GM19035 (cell line): ENCODE measurements around the gene FAM184A.
"Not testable (repeated sequence)": the region's sequence is repeated elsewhere in the genome, so short reads cannot be mapped to it uniquely, and the experiment has no call there.

ENCODE experiments used
- ATAC-seq: cut with Tn5 transposase; IDR thresholded peaks from one replicate; pipeline ENCODE4 v1.9.1; 2021; ENCODE audit not compliant: unreplicated experiment

FAM184A gene

GRCh38 chr6:119102901-119103300, 24.4 kb upstream of the FAM184A start:
- no peak for ATAC-seq

GRCh38 chr6:119100115-119100514, 21.7 kb upstream of the FAM184A start:
- no peak for ATAC-seq

GRCh38 chr6:119097815-119098361, 19.4 kb upstream of the FAM184A start:
- not testable (repeated sequence) for ATAC-seq

- no peak for ATAC-seq
These were observed 18.5 kb upstream of the FAM184A start for GRCh38 chr6:119096721-119097565.

- ATAC-seq, result no peak
These were observed 11.8 kb upstream of the FAM184A start for GRCh38 chr6:119090256-119090655.

GRCh38 chr6:119084784-119085183, 6.3 kb upstream of the FAM184A start:
- no peak for ATAC-seq

GRCh38 chr6:119083007-119083406, 4.5 kb upstream of the FAM184A start:
- no peak for ATAC-seq

GRCh38 chr6:119079283-119079809, 882 bp upstream of the FAM184A start:
- ATAC-seq, result no peak

- ATAC-seq, result peak; percentile 39
These were observed 655 bp downstream of the FAM184A start for GRCh38 chr6:119077643-119078375.

GRCh38 chr6:119077391-119077642, 1.1 kb downstream of the FAM184A start:
- no peak for ATAC-seq

- no peak for ATAC-seq
These were observed 1.7 kb downstream of the FAM184A start for GRCh38 chr6:119076576-119077390.

- ATAC-seq, result no peak
These were observed 2.3 kb downstream of the FAM184A start for GRCh38 chr6:119076173-119076572.

- no peak for ATAC-seq
These were observed 3.1 kb downstream of the FAM184A start for GRCh38 chr6:119075200-119075981.

GRCh38 chr6:119073307-119074051, 5.0 kb downstream of the FAM184A start:
- ATAC-seq, result no peak

GRCh38 chr6:119071576-119071975, 6.9 kb downstream of the FAM184A start:
- no peak for ATAC-seq

- no peak for ATAC-seq
These were observed 11.4 kb downstream of the FAM184A start for GRCh38 chr6:119067091-119067490.

GRCh38 chr6:119066517-119066916, 11.9 kb downstream of the FAM184A start:
- ATAC-seq, result no peak

GRCh38 chr6:119065955-119066354, 12.5 kb downstream of the FAM184A start:
- no peak for ATAC-seq

- ATAC-seq, result no peak
These were observed 13.1 kb downstream of the FAM184A start for GRCh38 chr6:119065382-119065781.

GRCh38 chr6:119063491-119063890, 15.0 kb downstream of the FAM184A start:
- ATAC-seq, result no peak
